ENCODE measurements around the gene CRISPLD2.
"Not testable (repeated sequence)": the region's sequence is repeated elsewhere in the genome, so short reads cannot be mapped to it uniquely, and the experiment has no call there.

The CRISPLD2 gene

GRCh38 chr16:84822990-84823389 lies 3.2 kb downstream of the CRISPLD2 start:
- DNase-seq (ENCODE audit: low read depth): no peak

GRCh38 chr16:84823484-84823883 lies 3.7 kb downstream of the CRISPLD2 start:
- no peak for DNase-seq (ENCODE audit: low read depth)

- no peak for DNase-seq (ENCODE audit: low read depth)
These were observed 4.1 kb downstream of the CRISPLD2 start for GRCh38 chr16:84823926-84824325.

GRCh38 chr16:84825896-84826557 lies 6.2 kb downstream of the CRISPLD2 start:
- DNase-seq (ENCODE audit: low read depth): no peak

GRCh38 chr16:84826558-84826941 lies 6.8 kb downstream of the CRISPLD2 start:
- DNase-seq (ENCODE audit: low read depth): no peak

GRCh38 chr16:84827131-84827574 lies 7.4 kb downstream of the CRISPLD2 start:
- DNase-seq (ENCODE audit: low read depth): no peak

- no peak for DNase-seq (ENCODE audit: low read depth)
These were observed 8.1 kb downstream of the CRISPLD2 start for GRCh38 chr16:84827897-84828296.

GRCh38 chr16:84828322-84828721 lies 8.5 kb downstream of the CRISPLD2 start:
- DNase-seq (ENCODE audit: low read depth): no peak

GRCh38 chr16:84829168-84829965 lies 9.6 kb downstream of the CRISPLD2 start:
- DNase-seq (ENCODE audit: low read depth): no peak

- DNase-seq (ENCODE audit: low read depth): no peak
These were observed 11.1 kb downstream of the CRISPLD2 start for GRCh38 chr16:84830765-84831384.

GRCh38 chr16:84831728-84832127 lies 11.9 kb downstream of the CRISPLD2 start:
- not testable (repeated sequence) for DNase-seq (ENCODE audit: low read depth)

- DNase-seq (ENCODE audit: low read depth): no peak
These were observed 12.8 kb downstream of the CRISPLD2 start for GRCh38 chr16:84832488-84833143.

- DNase-seq (ENCODE audit: low read depth): no peak
These were observed 13.3 kb downstream of the CRISPLD2 start for GRCh38 chr16:84833144-84833500.

GRCh38 chr16:84833542-84834402 lies 14.0 kb downstream of the CRISPLD2 start:
- DNase-seq (ENCODE audit: low read depth): no peak

- DNase-seq (ENCODE audit: low read depth): no peak
These were observed 14.6 kb downstream of the CRISPLD2 start for GRCh38 chr16:84834403-84834772.

- no peak for DNase-seq (ENCODE audit: low read depth)
These were observed 16.5 kb downstream of the CRISPLD2 start for GRCh38 chr16:84836234-84836647.

GRCh38 chr16:84836967-84837366 lies 17.2 kb downstream of the CRISPLD2 start:
- DNase-seq (ENCODE audit: low read depth): no peak

GRCh38 chr16:84838383-84838948 lies 18.7 kb downstream of the CRISPLD2 start:
- DNase-seq (ENCODE audit: low read depth): no peak

- DNase-seq (ENCODE audit: low read depth): no peak
These were observed 19.3 kb downstream of the CRISPLD2 start for GRCh38 chr16:84839054-84839453.

GRCh38 chr16:84839956-84840355 lies 20.2 kb downstream of the CRISPLD2 start:
- DNase-seq (ENCODE audit: low read depth): no peak
